Thyroid gland (tissue), 4 donors: ENCODE results near the gene PARP14. TPM values are rescaled to one million over a fixed set of nuclear protein-coding genes. Genes with fewer than 3 reads are reported as not detected.
A peak's percentile ranks its signal among the peaks of the same experiment; 100 is the strongest.
"Not testable (repeated sequence)": the region's sequence is repeated elsewhere in the genome, so short reads cannot be mapped to it uniquely, and the experiment has no call there.

Source experiments
- DNase-seq, 2 donors: peaks; one replicate each; pipeline ENCODE4 v3.0.0-alpha.2; 2019
- H3K27ac ChIP-seq, 3 donors: fragments of 200-600 bp; sonication (generic); 1 replicate in 2 of 3; 2 replicates in 1 of 3; pipeline ENCODE4 v1.5.1; 2016 to 2019; ENCODE audit warnings: mild to moderate bottlenecking in 1 of 3, moderate library complexity in 1 of 3
- H3K27me3 ChIP-seq: fragments of 200-600 bp; sonication (generic); one replicate; pipeline ENCODE4 v1.5.1; 2019
- H3K36me3 ChIP-seq, 2 donors: fragments of 200-600 bp; sonication (generic); one replicate each; pipeline ENCODE4 v1.5.1; 2016 to 2019
- H3K4me1 ChIP-seq, 2 donors: fragments of 200-600 bp; sonication (generic); one replicate each; pipeline ENCODE4 v1.5.1; 2017 to 2019
- H3K4me3 ChIP-seq, 3 donors: fragments of 200-600 bp; sonication (generic); replicated peaks in 1 of 3; 1 replicate in 2 of 3; 2 replicates in 1 of 3; pipeline ENCODE4 v1.5.1; 2016; ENCODE audit warnings: mild to moderate bottlenecking in 1 of 3
- H3K9me3 ChIP-seq: fragments of 200-600 bp; sonication (generic); one replicate; pipeline ENCODE4 v1.5.1; 2017
- CTCF ChIP-seq, 6 experiments: fragments of 200-600 bp in 3 of 6; fragments of 450-650 bp in 3 of 6; sonication (generic) in 3 of 6; IDR thresholded peaks; one replicate each; pipeline ENCODE4 v1.5.1; 2016 to 2019; ENCODE audit warnings: antibody characterized with exemption in 6 of 6, mild to moderate bottlenecking in 2 of 6, inconsistent platforms in 1 of 6, moderate library complexity in 1 of 6
- POLR2A ChIP-seq, 2 donors: fragments of 450-650 bp; IDR thresholded peaks; one replicate each; pipeline ENCODE4 v1.6.1; 2017; ENCODE audit warnings: antibody characterized with exemption in 2 of 2, mild to moderate bottlenecking in 2 of 2, moderate library complexity in 1 of 2
- WGBS, 2 donors: methylation state at CpG; one replicate each; pipeline ENCODE4 v1.1.5; 2017; 5-methylcytosine and 5-hydroxymethylcytosine counted together
- intact Hi-C: fragments of 100-400 bp; cut with DNase I; formaldehyde crosslinking; loops from one replicate; pipeline ENCODE4 v1.15.1; 2023
- total RNA-seq, 4 donors: library from RNA; depleted of rRNA; stranded (reverse); fragments of >200 nt; gene quantifications; one replicate each; pipeline ENCODE4 v1.2.3, GENCODE V29; 2016

Gene PARP14
- total RNA-seq, 4 donors from 2014 or later, result 44.5 to 107 (median 69.4) TPM

- intact Hi-C loops, result no loop called here
- Histone ChIP-seq H3K36me3 (no peaks in the 10 kb centered on the region), H3K4me1 (no peaks in the 10 kb centered on the region), H3K4me3 (no peak overlapping the region), H3K9me3 (no peaks in the 10 kb centered on the region), H3K27me3 (no peaks in the 10 kb centered on the region), H3K27ac (no peak overlapping the region)
- DNase-seq, result no peak
- TF ChIP-seq POLR2A (IDR thresholded peaks at IDR 0.05), result no peak
- TF ChIP-seq CTCF (IDR thresholded peaks at IDR 0.05), result no peak
- 90 to 91% methylated on average over 2 of the region's 2 CpGs for WGBS, 2 donors
Measured at GRCh38 chr3:122642935-122643334, 37.7 kb upstream of the PARP14 start.

GRCh38 chr3:122646146-122646988, 34.3 kb upstream of the PARP14 start:
- TF ChIP-seq CTCF (IDR thresholded peaks at IDR 0.05) (no peak), POLR2A (IDR thresholded peaks at IDR 0.05) (no peak)
- no peaks in the 10 kb centered on the region for H3K9me3 ChIP-seq
- H3K4me3 ChIP-seq, result no peak overlapping the region
- DNase-seq, result no peak
- H3K27ac ChIP-seq, result no peak overlapping the region
- H3K4me1 ChIP-seq, result no peaks in the 10 kb centered on the region
- 75 to 84% methylated on average over 5 of the region's 5 CpGs for WGBS, 2 donors
- no peaks in the 10 kb centered on the region for H3K36me3 ChIP-seq
- no peaks in the 10 kb centered on the region for H3K27me3 ChIP-seq
- intact Hi-C loops, result no loop called here

DNA sequence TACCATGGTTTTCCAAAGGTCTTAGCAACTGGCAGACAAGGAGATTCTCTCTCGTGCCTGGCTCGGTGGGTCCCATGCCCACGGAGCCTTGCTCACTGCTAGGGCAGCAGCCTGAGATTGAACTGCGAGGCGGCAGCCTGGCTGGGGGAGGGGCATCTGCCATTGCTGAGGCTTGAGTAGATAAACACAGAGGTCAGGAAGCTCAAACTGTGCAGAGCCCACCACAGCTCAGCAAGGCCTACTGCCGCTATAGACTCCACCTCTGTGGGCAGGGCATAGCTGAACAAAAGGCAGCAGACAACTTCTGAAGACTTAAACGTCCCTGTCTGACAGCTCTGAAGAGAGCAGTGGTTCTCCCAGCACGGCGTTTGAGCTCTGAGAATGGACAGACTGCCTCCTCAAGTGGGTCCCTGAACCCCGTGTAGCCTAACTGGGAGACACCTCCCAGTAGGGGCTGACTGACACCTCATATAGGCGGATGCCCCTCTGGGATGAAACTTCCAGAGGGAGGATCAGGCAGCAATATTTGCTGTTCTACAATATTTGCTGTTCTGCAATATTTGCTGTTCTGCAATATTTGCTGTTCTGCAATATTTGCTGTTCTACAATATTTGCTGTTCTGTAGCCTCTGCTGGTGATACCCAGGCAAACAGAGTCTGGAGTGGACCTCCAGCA, 29.3 kb upstream of the PARP14 start:
- 71 to 75% methylated on average over 6 to 11 of the region's 11 CpGs for WGBS, 2 donors
- H3K9me3 ChIP-seq, H3K4me1 ChIP-seq, intact Hi-C loops, H3K36me3 ChIP-seq, DNase-seq, H3K27ac ChIP-seq, H3K27me3 ChIP-seq, H3K4me3 ChIP-seq: not testable (repeated sequence)

DNA sequence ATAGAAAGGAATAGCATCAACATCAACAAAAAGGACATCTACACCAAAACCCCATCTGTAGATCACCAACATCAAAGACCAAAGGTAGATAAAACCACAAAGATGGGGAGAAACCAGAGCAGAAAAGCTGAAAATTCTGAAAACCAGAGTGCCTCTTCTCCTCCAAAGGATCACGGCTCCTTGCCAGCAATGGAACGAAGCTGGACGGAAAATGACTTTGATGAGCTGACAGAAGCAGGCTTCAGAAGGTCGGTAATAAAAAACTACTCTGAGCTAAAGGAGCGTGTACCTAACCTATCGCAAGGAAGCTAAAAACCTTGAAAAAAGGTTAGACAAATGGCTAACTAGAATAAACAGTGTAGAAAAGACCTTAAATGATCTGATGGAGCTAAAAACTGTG, 28.7 kb upstream of the PARP14 start:
- DNase-seq, intact Hi-C loops, H3K9me3 ChIP-seq, H3K4me3 ChIP-seq, H3K27ac ChIP-seq, H3K27me3 ChIP-seq, H3K36me3 ChIP-seq, H3K4me1 ChIP-seq: not testable (repeated sequence)
- 90 to 92% methylated on average over 6 of the region's 6 CpGs for WGBS, 2 donors

DNA sequence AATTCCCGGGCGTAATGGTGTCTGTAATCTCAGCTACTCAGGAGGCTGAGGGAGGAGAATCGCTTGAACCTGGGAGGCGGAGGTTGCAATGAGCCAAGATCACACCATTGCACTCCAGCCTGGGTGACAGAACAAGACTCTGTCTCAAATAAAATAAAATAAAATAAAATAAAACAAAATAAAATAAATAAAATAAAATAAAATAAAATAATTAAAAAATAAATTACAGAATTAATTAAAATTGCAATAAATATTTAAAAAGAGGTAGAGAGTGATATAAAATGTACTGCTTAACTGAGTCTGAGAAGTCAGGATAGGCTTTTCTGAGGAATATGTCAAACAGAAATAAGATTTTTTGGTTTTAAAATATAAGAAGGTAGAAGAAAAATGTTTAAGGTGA, 22.3 kb upstream of the PARP14 start:
- intact Hi-C loops, H3K4me3 ChIP-seq, DNase-seq, H3K27ac ChIP-seq, H3K27me3 ChIP-seq, H3K4me1 ChIP-seq, H3K9me3 ChIP-seq, H3K36me3 ChIP-seq: not testable (repeated sequence)
- 93 to 96% methylated on average over 4 of the region's 4 CpGs for WGBS, 2 donors

- intact Hi-C loops, result no loop called here
- Histone ChIP-seq H3K4me3 (no peak overlapping the region), H3K36me3 (no peaks in the 10 kb centered on the region), H3K4me1 (no peaks in the 10 kb centered on the region), H3K27me3 (no peaks in the 10 kb centered on the region), H3K9me3 (no peaks in the 10 kb centered on the region), H3K27ac (no peak overlapping the region)
- no peak for TF ChIP-seq POLR2A (IDR thresholded peaks at IDR 0.05)
- 54 to 62% methylated on average over 14 of the region's 14 CpGs for WGBS, 2 donors
- peak in 1 of 2 donors; percentile 21 for DNase-seq
Measured at GRCh38 chr3:122660297-122660974, 20.2 kb upstream of the PARP14 start.

DNA sequence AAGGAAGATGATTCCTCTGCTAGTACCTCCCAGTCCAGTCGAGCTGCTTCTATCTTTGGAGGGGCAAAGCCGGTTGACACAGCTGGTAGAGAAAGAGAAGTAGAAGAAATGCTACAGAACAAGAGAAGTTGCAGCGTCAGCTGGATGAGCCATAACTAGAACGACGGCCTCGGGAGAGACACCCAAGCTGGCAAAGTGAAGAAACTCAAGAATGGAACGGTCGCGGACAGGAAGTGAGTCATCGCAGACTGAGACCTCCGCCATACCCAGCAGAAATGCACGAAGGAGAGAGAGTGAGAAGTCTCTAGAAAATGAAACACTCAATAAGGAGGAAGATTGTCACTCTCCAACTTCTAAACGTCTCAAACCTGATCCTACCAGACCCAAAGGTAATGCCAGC, 19.0 kb upstream of the PARP14 start:
- no peaks in the 10 kb centered on the region for H3K36me3 ChIP-seq
- H3K27ac ChIP-seq, result no peak overlapping the region
- H3K9me3 ChIP-seq, result no peaks in the 10 kb centered on the region
- no peak overlapping the region for H3K4me3 ChIP-seq
- no peaks in the 10 kb centered on the region for H3K27me3 ChIP-seq
- TF ChIP-seq POLR2A (IDR thresholded peaks at IDR 0.05), result no peak
- 81 to 89% methylated on average over 13 of the region's 13 CpGs for WGBS, 2 donors
- no peak for DNase-seq
- H3K4me1 ChIP-seq, result no peaks in the 10 kb centered on the region
- intact Hi-C loops, result no loop called here
